ENCODE data around the gene CHRM2.
A peak's percentile ranks its signal among the peaks of the same experiment; 100 is the strongest.

CHRM2 gene

GRCh38 chr7:136865236-136865635, 3.2 kb upstream of the CHRM2 start:
- Histone ChIP-seq H3K27ac (ENCODE audit: insufficient read depth in 1 of 2, low read depth in 1 of 2, low read length in 2 of 2, poor library complexity in 1 of 2, severe bottlenecking in 2 of 2) (no peak overlapping the region), H3K4me1 (ENCODE audit: control extremely low read depth in 1 of 4, control insufficient read depth in 4 of 4, insufficient read depth in 4 of 4, low read length in 3 of 4) (peaks cover 0 to 27% (median 17%) of the 10 kb centered on the region in 4 experiments), H3K36me3 (ENCODE audit: control insufficient read depth in 4 of 4, insufficient read depth in 4 of 4, low read length in 3 of 4) (no peaks in the 10 kb centered on the region), H3K27me3 (replicated peaks in 2 of 5; ENCODE audit: control insufficient read depth in 4 of 5, insufficient read depth in 5 of 5, low read length in 4 of 5) (peaks cover 0 to 35% (median 22%) of the 10 kb centered on the region in 5 experiments), H3K9me3 (ENCODE audit: control extremely low read depth in 1 of 5, control insufficient read depth in 4 of 5, insufficient read depth in 2 of 5, low read depth in 1 of 5, low read length in 4 of 5) (no peaks in the 10 kb centered on the region), H3K4me3 (ENCODE audit: control insufficient read depth in 1 of 7, extremely low read depth in 1 of 7, insufficient read depth in 4 of 7, low read depth in 2 of 7, low read length in 6 of 7) (no peak overlapping the region)
- POLR2A ChIA-PET: no interaction called here
- CTCF ChIA-PET: no interaction called here
- 97% methylated on average over 10 of the region's 10 CpGs for WGBS (ENCODE audit: insufficient coverage)
- no peak for DNase-seq

GRCh38 chr7:136865777-136866176, 2.7 kb upstream of the CHRM2 start:
- H3K27ac ChIP-seq (ENCODE audit: insufficient read depth in 1 of 2, low read depth in 1 of 2, low read length in 2 of 2, poor library complexity in 1 of 2, severe bottlenecking in 2 of 2): no peak overlapping the region
- peaks cover 0 to 31% (median 22%) of the 10 kb centered on the region in 4 experiments for H3K4me1 ChIP-seq (ENCODE audit: control extremely low read depth in 1 of 4, control insufficient read depth in 4 of 4, insufficient read depth in 4 of 4, low read length in 3 of 4)
- no peaks in the 10 kb centered on the region for H3K9me3 ChIP-seq (ENCODE audit: control extremely low read depth in 1 of 5, control insufficient read depth in 4 of 5, insufficient read depth in 2 of 5, low read depth in 1 of 5, low read length in 4 of 5)
- no peak for DNase-seq
- ChIA-PET CTCF (interaction anchor here (0.8 kb wide), 1 partner anchor 12 kb away, joined by 3 read pairs; no protein-coding TSS in a partner anchor), POLR2A (no interaction called here)
- H3K4me3 ChIP-seq (ENCODE audit: control insufficient read depth in 1 of 7, extremely low read depth in 1 of 7, insufficient read depth in 4 of 7, low read depth in 2 of 7, low read length in 6 of 7): no peak overlapping the region
- H3K36me3 ChIP-seq (ENCODE audit: control insufficient read depth in 4 of 4, insufficient read depth in 4 of 4, low read length in 3 of 4): no peaks in the 10 kb centered on the region
- peaks cover 0 to 41% (median 27%) of the 10 kb centered on the region in 5 experiments for H3K27me3 ChIP-seq (replicated peaks in 2 of 5; ENCODE audit: control insufficient read depth in 4 of 5, insufficient read depth in 5 of 5, low read length in 4 of 5)
- no CpG with 5 or more reads among the region's 2 CpGs for WGBS (ENCODE audit: insufficient coverage)

GRCh38 chr7:136869001-136869961, 829 bp downstream of the CHRM2 start:
- ChIA-PET POLR2A (interaction anchor here (0.8 kb wide), 1 partner anchor 24 kb away, joined by 3 read pairs; no protein-coding TSS in a partner anchor), CTCF (interaction anchor here (1.1 to 1.2 kb wide), 2 partner anchors 11 to 13 kb away, joined by 3 read pairs; no protein-coding TSS in a partner anchor)
- 2% methylated on average over 42 of the region's 65 CpGs for WGBS (ENCODE audit: insufficient coverage)
- Histone ChIP-seq H3K27ac (ENCODE audit: insufficient read depth in 1 of 2, low read depth in 1 of 2, low read length in 2 of 2, poor library complexity in 1 of 2, severe bottlenecking in 2 of 2) (no peak overlapping the region), H3K36me3 (ENCODE audit: control insufficient read depth in 4 of 4, insufficient read depth in 4 of 4, low read length in 3 of 4) (no peaks in the 10 kb centered on the region), H3K9me3 (ENCODE audit: control extremely low read depth in 1 of 5, control insufficient read depth in 4 of 5, insufficient read depth in 2 of 5, low read depth in 1 of 5, low read length in 4 of 5) (no peaks in the 10 kb centered on the region), H3K4me1 (ENCODE audit: control extremely low read depth in 1 of 4, control insufficient read depth in 4 of 4, insufficient read depth in 4 of 4, low read length in 3 of 4) (peaks cover 2 to 34% (median 25%) of the 10 kb centered on the region in 4 experiments), H3K27me3 (replicated peaks in 2 of 5; ENCODE audit: control insufficient read depth in 4 of 5, insufficient read depth in 5 of 5, low read length in 4 of 5) (peaks cover 11 to 71% (median 41%) of the 10 kb centered on the region in 5 experiments), H3K4me3 (ENCODE audit: control insufficient read depth in 1 of 7, extremely low read depth in 1 of 7, insufficient read depth in 4 of 7, low read depth in 2 of 7, low read length in 6 of 7) (peak overlapping the region in 5 of 7 experiments; percentile 3 to 80 (median 64))
- peak; percentile 43 to 88 (median 83) for DNase-seq

- DNase-seq: peak in 2 of 3 donors; percentile 35 to 44
- Histone ChIP-seq H3K4me1 (ENCODE audit: control extremely low read depth in 1 of 4, control insufficient read depth in 4 of 4, insufficient read depth in 4 of 4, low read length in 3 of 4) (peaks cover 2 to 34% (median 25%) of the 10 kb centered on the region in 4 experiments), H3K27me3 (replicated peaks in 2 of 5; ENCODE audit: control insufficient read depth in 4 of 5, insufficient read depth in 5 of 5, low read length in 4 of 5) (peaks cover 11 to 71% (median 39%) of the 10 kb centered on the region in 5 experiments), H3K9me3 (ENCODE audit: control extremely low read depth in 1 of 5, control insufficient read depth in 4 of 5, insufficient read depth in 2 of 5, low read depth in 1 of 5, low read length in 4 of 5) (no peaks in the 10 kb centered on the region), H3K4me3 (ENCODE audit: control insufficient read depth in 1 of 7, extremely low read depth in 1 of 7, insufficient read depth in 4 of 7, low read depth in 2 of 7, low read length in 6 of 7) (peak overlapping the region in 6 of 7 experiments; percentile 23 to 80 (median 59)), H3K36me3 (ENCODE audit: control insufficient read depth in 4 of 4, insufficient read depth in 4 of 4, low read length in 3 of 4) (no peaks in the 10 kb centered on the region), H3K27ac (ENCODE audit: insufficient read depth in 1 of 2, low read depth in 1 of 2, low read length in 2 of 2, poor library complexity in 1 of 2, severe bottlenecking in 2 of 2) (no peak overlapping the region)
- POLR2A ChIA-PET: interaction anchor here (0.8 kb wide), 1 partner anchor 23 kb away, joined by 3 read pairs; no protein-coding TSS in a partner anchor
- 3% methylated on average over 49 of the region's 54 CpGs for WGBS (ENCODE audit: insufficient coverage)
- CTCF ChIA-PET: interaction anchor here (0.6 to 1.2 kb wide), 3 partner anchors 11 to 13 kb away, joined by 3 read pairs; no protein-coding TSS in a partner anchor
These were observed 1.8 kb downstream of the CHRM2 start for GRCh38 chr7:136869991-136870865.

- Histone ChIP-seq H3K27me3 (replicated peaks in 2 of 5; ENCODE audit: control insufficient read depth in 4 of 5, insufficient read depth in 5 of 5, low read length in 4 of 5) (peaks cover 11 to 71% (median 40%) of the 10 kb centered on the region in 5 experiments), H3K9me3 (ENCODE audit: control extremely low read depth in 1 of 5, control insufficient read depth in 4 of 5, insufficient read depth in 2 of 5, low read depth in 1 of 5, low read length in 4 of 5) (no peaks in the 10 kb centered on the region), H3K27ac (ENCODE audit: insufficient read depth in 1 of 2, low read depth in 1 of 2, low read length in 2 of 2, poor library complexity in 1 of 2, severe bottlenecking in 2 of 2) (no peak overlapping the region), H3K4me1 (ENCODE audit: control extremely low read depth in 1 of 4, control insufficient read depth in 4 of 4, insufficient read depth in 4 of 4, low read length in 3 of 4) (peaks cover 2 to 34% (median 25%) of the 10 kb centered on the region in 4 experiments), H3K36me3 (ENCODE audit: control insufficient read depth in 4 of 4, insufficient read depth in 4 of 4, low read length in 3 of 4) (no peaks in the 10 kb centered on the region), H3K4me3 (ENCODE audit: control insufficient read depth in 1 of 7, extremely low read depth in 1 of 7, insufficient read depth in 4 of 7, low read depth in 2 of 7, low read length in 6 of 7) (peak overlapping the region in 6 of 7 experiments; percentile 33 to 80 (median 59))
- CTCF ChIA-PET: interaction anchor here (1.1 to 1.5 kb wide), 3 partner anchors 12 to 21 kb away, joined by 3 read pairs; no protein-coding TSS in a partner anchor
- POLR2A ChIA-PET: no interaction called here
- WGBS (ENCODE audit: insufficient coverage): 2% methylated on average over 27 of the region's 41 CpGs
- peak in 2 of 3 donors; percentile 10 to 18 for DNase-seq
These were observed 2.5 kb downstream of the CHRM2 start for GRCh38 chr7:136870866-136871487.

- peaks cover 11 to 43% (median 29%) of the 10 kb centered on the region in 5 experiments for H3K27me3 ChIP-seq (replicated peaks in 2 of 5; ENCODE audit: control insufficient read depth in 4 of 5, insufficient read depth in 5 of 5, low read length in 4 of 5)
- H3K9me3 ChIP-seq (ENCODE audit: control extremely low read depth in 1 of 5, control insufficient read depth in 4 of 5, insufficient read depth in 2 of 5, low read depth in 1 of 5, low read length in 4 of 5): no peaks in the 10 kb centered on the region
- WGBS (ENCODE audit: insufficient coverage): no CpG with 5 or more reads among the region's 2 CpGs
- H3K27ac ChIP-seq (ENCODE audit: insufficient read depth in 1 of 2, low read depth in 1 of 2, low read length in 2 of 2, poor library complexity in 1 of 2, severe bottlenecking in 2 of 2): no peak overlapping the region
- ChIA-PET CTCF (interaction anchor here (0.9 to 1.3 kb wide), 2 partner anchors 10 to 15 kb away, joined by 3 to 4 read pairs; no protein-coding TSS in a partner anchor), POLR2A (no interaction called here)
- DNase-seq: peak; percentile 33 to 43 (median 37)
- H3K4me1 ChIP-seq (ENCODE audit: control extremely low read depth in 1 of 4, control insufficient read depth in 4 of 4, insufficient read depth in 4 of 4, low read length in 3 of 4): peaks cover 2 to 19% (median 12%) of the 10 kb centered on the region in 4 experiments
- H3K36me3 ChIP-seq (ENCODE audit: control insufficient read depth in 4 of 4, insufficient read depth in 4 of 4, low read length in 3 of 4): no peaks in the 10 kb centered on the region
- H3K4me3 ChIP-seq (ENCODE audit: control insufficient read depth in 1 of 7, extremely low read depth in 1 of 7, insufficient read depth in 4 of 7, low read depth in 2 of 7, low read length in 6 of 7): no peak overlapping the region
These were observed 6.1 kb downstream of the CHRM2 start for GRCh38 chr7:136874393-136875032.
